ENCODE data around the gene SLC39A13.

DNA sequence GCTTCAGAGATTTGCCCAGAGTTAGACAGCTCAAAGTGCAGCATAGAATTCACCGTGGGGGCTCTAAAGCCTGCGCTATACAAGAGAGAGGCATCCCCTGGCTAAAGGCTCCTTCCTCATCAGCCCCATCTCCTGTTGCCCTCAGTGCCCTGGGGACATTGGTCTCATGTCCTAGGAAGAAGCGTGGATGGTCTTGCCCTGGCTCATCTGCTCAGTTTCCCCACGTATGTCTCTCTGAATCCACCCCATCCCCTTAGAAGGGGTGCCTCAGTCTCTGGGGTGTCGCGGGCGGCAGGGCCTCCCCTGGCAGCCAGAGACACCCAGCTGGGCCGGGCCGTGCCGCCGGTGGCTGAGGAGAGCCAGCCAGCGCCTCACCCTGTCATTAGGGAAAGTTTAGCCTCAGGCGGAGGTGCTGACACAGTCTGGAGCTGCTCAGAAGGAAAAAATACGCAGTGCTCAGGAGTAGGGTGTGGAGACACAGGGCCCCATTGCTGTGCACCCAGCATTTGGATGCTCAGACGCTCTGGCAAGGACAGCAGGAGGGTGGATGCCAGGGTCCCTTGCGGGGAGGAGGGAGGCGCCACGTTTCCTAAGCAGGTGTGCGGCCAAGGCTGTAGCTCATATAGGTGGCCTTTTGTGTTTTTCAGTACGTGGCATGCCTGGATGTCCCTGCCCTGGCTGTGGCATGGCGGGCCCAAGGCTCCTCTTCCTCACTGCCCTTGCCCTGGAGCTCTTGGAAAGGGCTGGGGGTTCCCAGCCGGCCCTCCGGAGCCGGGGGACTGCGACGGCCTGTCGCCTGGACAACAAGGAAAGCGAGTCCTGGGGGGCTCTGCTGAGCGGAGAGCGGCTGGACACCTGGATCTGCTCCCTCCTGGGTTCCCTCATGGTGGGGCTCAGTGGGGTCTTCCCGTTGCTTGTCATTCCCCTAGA is 1.3 kb downstream of the SLC39A13 start:
- TF ChIP-seq TAF1 (IDR thresholded peaks at IDR 0.05; ENCODE audit: borderline replicate concordance, insufficient read depth, low read length) (no peak), SIN3A (IDR thresholded peaks at IDR 0.05; ENCODE audit: borderline replicate concordance, insufficient read depth, low read length) (no peak), POLR2AphosphoS5 (IDR thresholded peaks at IDR 0.05; ENCODE audit: low read depth, low read length) (no peak), REST (IDR thresholded peaks at IDR 0.05; ENCODE audit: insufficient read depth in 1 of 2, low read depth in 2 of 2, low read length in 2 of 2) (no peak)

Measured in PFSK-1 (cell line).